ENCODE measurements around the gene FXYD2. TPM values are rescaled to one million over a fixed set of nuclear protein-coding genes. Genes with fewer than 3 reads are reported as not detected.

FXYD2 gene
- total and polyA plus RNA-seq, 10 of the 15 experiments (the other 5 are each of a cell fraction or from before 2014, with no cell fraction given): 1.2 to 4.5 (median 2.4) TPM

DNA sequence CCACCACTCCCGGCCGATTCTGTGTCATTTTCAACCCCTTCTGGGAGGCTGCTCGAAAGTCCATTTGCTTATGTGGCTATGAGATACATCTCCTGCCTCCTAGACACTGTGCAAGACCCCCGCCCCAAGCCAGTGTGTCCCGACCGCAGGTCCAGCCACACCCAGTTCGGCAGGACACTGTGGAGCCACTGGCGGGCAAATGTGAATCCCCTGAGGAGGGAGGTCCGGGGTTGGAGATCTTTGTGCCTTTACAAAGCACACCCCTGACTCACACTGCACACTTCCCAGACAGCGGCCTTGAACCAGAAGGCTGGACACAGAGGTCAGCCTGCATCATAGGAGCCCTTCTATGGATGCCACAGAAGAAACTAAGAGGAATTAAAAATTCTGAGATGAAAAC, 34.5 kb upstream of the FXYD2 start:
- Histone ChIP-seq H3K4me3 (no peak overlapping the region), H3K27me3 (replicated peaks in 1 of 2; ENCODE audit: control insufficient read depth in 2 of 2, insufficient read depth in 2 of 2, low read length in 1 of 2) (no peaks in the 10 kb centered on the region; a peak in 2 of 4 replicates), H4K20me1 (ENCODE audit: control insufficient read depth, insufficient read depth) (no peaks in the 10 kb centered on the region), H3K4me2 (ENCODE audit: control insufficient read depth, insufficient read depth) (no peak overlapping the region), H3K9ac (ENCODE audit: control insufficient read depth, insufficient read depth, low read length) (no peak overlapping the region), H3K79me2 (ENCODE audit: control insufficient read depth, insufficient read depth, low read length) (no peaks in the 10 kb centered on the region), H3K27ac (ENCODE audit: control insufficient read depth, insufficient read depth) (no peak overlapping the region), H3K9me3 (replicated peaks; ENCODE audit: control insufficient read depth, insufficient read depth, low read length) (no peaks in the 10 kb centered on the region; the same call in 2 of the 3 replicates), H2AFZ (ENCODE audit: control insufficient read depth, low read depth, low read length) (no peak overlapping the region), H3K36me3 (ENCODE audit: control insufficient read depth in 2 of 2, insufficient read depth in 2 of 2, low read length in 1 of 2) (no peaks in the 10 kb centered on the region), H3K4me1 (ENCODE audit: control insufficient read depth, insufficient read depth, low read length) (no peaks in the 10 kb centered on the region)
- intact Hi-C loops (cut with micrococcal nuclease; ENCODE audit: unreplicated experiment) (no loop called here), in situ Hi-C loops (cut with MboI) (no loop called here)
- RAD21 ChIA-PET (ENCODE audit: unreplicated experiment): interaction anchor here (0.7 kb wide), 1 partner anchor 49 kb away, joined by 3 read pairs; no protein-coding TSS in a partner anchor
- SMC1A ChIA-PET (ENCODE audit: uncharacterized antibody, unreplicated experiment): no interaction called here
- no peak for ATAC-seq
- no peak for FAIRE-seq
- DNase-seq (ENCODE audit: low read depth, low spot score): no peak
- BruUV-seq (replicated peaks): no TSS peak
- CTCF ChIA-PET: interaction anchor here (0.7 kb wide), 1 partner anchor 88 kb away, joined by 3 read pairs; no protein-coding TSS in a partner anchor
- TF ChIP-seq RAD51 (IDR thresholded peaks at IDR 0.05) (no peak), ZBED1 (IDR thresholded peaks at IDR 0.05; ENCODE audit: borderline replicate concordance) (no peak)
- POLR2A ChIA-PET: no interaction called here
- 15% methylated on average over 10 of the region's 10 CpGs for WGBS (ENCODE audit: insufficient coverage, insufficient replicate concordance, low lambda C conversion rate, missing lambda C conversion rate)

DNA sequence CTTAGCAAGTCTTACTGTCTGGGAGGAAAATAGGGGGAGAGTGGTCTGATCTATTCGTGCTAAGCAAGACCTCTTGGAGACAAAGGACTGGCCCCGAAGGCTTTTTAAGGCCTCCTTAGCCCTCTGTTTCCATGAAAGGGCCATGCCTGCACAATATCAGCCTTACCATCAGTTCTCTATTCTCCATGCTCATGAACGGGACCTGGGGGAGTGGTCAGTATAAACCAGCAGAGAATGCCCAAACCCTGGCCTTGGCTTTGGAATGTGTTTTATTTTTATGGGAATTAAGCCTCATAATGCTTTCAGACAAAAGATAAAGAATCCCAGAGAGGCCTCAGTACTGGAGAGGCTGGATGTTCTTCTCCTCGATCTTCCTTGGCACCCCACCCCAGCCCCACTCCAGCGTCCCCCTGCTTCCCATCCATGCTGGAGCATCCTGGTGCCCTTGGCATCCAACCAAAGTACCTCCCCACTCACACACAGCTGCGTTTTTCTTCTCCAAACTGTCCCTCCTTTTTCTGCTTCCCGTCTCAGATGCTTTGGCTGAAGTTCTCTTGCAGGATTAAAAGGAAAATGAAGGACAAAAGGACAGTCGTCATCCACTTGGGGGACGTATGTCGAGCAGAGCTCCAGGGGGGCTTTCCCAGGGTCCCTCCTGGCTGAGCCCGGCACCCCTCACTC, 33.3 kb upstream of the FXYD2 start:
- ChIA-PET RAD21 (ENCODE audit: unreplicated experiment) (no interaction called here), POLR2A (no interaction called here), SMC1A (ENCODE audit: uncharacterized antibody, unreplicated experiment) (no interaction called here), CTCF (no interaction called here)
- Histone ChIP-seq H4K20me1 (ENCODE audit: control insufficient read depth, insufficient read depth) (no peaks in the 10 kb centered on the region), H3K27ac (ENCODE audit: control insufficient read depth, insufficient read depth) (no peak overlapping the region), H2AFZ (ENCODE audit: control insufficient read depth, low read depth, low read length) (no peak overlapping the region), H3K36me3 (ENCODE audit: control insufficient read depth in 2 of 2, insufficient read depth in 2 of 2, low read length in 1 of 2) (no peaks in the 10 kb centered on the region), H3K9ac (ENCODE audit: control insufficient read depth, insufficient read depth, low read length) (no peak overlapping the region), H3K4me2 (ENCODE audit: control insufficient read depth, insufficient read depth) (no peak overlapping the region), H3K27me3 (replicated peaks in 1 of 2; ENCODE audit: control insufficient read depth in 2 of 2, insufficient read depth in 2 of 2, low read length in 1 of 2) (no peaks in the 10 kb centered on the region; a peak in 2 of 4 replicates), H3K4me1 (ENCODE audit: control insufficient read depth, insufficient read depth, low read length) (no peaks in the 10 kb centered on the region), H3K4me3 (no peak overlapping the region), H3K9me3 (replicated peaks; ENCODE audit: control insufficient read depth, insufficient read depth, low read length) (no peaks in the 10 kb centered on the region; the same call in 2 of the 3 replicates), H3K79me2 (ENCODE audit: control insufficient read depth, insufficient read depth, low read length) (no peaks in the 10 kb centered on the region)
- TF ChIP-seq HSF1 (IDR thresholded peaks at IDR 0.05; ENCODE audit: low read depth, low read length): no peak
- TF ChIP-seq WRNIP1 (IDR thresholded peaks at IDR 0.05; ENCODE audit: borderline replicate concordance, low read depth, low read length): no peak
- TF ChIP-seq IKZF2 (IDR thresholded peaks at IDR 0.05): no peak
- no peak for TF ChIP-seq BRCA1 (IDR thresholded peaks at IDR 0.05; ENCODE audit: low read depth, low read length)
- TF ChIP-seq PML (IDR thresholded peaks at IDR 0.05; ENCODE audit: low read length): no peak
- no peak for TF ChIP-seq SIN3A (IDR thresholded peaks at IDR 0.05; ENCODE audit: low read depth, low read length)
- no peak for TF ChIP-seq TARDBP (IDR thresholded peaks at IDR 0.05; ENCODE audit: borderline replicate concordance)
- TF ChIP-seq MYB (IDR thresholded peaks at IDR 0.05; ENCODE audit: borderline replicate concordance, low read depth, low read length): no peak
- TF ChIP-seq, protein P1, sequence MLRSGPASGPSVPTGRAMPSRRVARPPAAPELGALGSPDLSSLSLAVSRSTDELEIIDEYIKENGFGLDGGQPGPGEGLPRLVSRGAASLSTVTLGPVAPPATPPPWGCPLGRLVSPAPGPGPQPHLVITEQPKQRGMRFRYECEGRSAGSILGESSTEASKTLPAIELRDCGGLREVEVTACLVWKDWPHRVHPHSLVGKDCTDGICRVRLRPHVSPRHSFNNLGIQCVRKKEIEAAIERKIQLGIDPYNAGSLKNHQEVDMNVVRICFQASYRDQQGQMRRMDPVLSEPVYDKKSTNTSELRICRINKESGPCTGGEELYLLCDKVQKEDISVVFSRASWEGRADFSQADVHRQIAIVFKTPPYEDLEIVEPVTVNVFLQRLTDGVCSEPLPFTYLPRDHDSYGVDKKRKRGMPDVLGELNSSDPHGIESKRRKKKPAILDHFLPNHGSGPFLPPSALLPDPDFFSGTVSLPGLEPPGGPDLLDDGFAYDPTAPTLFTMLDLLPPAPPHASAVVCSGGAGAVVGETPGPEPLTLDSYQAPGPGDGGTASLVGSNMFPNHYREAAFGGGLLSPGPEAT (IDR thresholded peaks at IDR 0.05; ENCODE audit: low read depth): no peak
- no peak for TF ChIP-seq HCFC1 (IDR thresholded peaks at IDR 0.05; ENCODE audit: low read length)
- TF ChIP-seq RELA (IDR thresholded peaks at IDR 0.05; ENCODE audit: borderline replicate concordance, partially characterized antibody): no peak
- TF ChIP-seq POLR2A (IDR thresholded peaks at IDR 0.05; ENCODE audit: low read depth, low read length): no peak
- FAIRE-seq (no peak), ATAC-seq (no peak), DNase-seq (ENCODE audit: low read depth, low spot score) (no peak)
- in situ Hi-C loops (cut with MboI) (no loop called here), intact Hi-C loops (cut with micrococcal nuclease; ENCODE audit: unreplicated experiment) (no loop called here)
- no TSS peak for BruUV-seq (replicated peaks)
- whole genome bisulfite sequencing (ENCODE audit: insufficient coverage, insufficient replicate concordance, low lambda C conversion rate, missing lambda C conversion rate): 14% methylated on average over 11 of the region's 11 CpGs
